K562 (cell line): ENCODE results near the gene MYL12A. TPM values are rescaled to one million over a fixed set of nuclear protein-coding genes. Genes with fewer than 3 reads are reported as not detected.
A peak's percentile ranks its signal among the peaks of the same experiment; 100 is the strongest.

Source experiments
- ATF7 ChIP-seq: fragments of 450-650 bp; IDR thresholded peaks from 2 replicates; pipeline ENCODE4 v1.7.1; 2014; ENCODE audit warnings: mild to moderate bottlenecking, moderate library complexity
- DDX20 ChIP-seq: fragments of 450-650 bp; IDR thresholded peaks from 2 replicates; pipeline ENCODE4 v1.6.1; 2016; ENCODE audit warnings: missing genetic modification characterization, low read depth, mild to moderate bottlenecking, missing compliant biosample characterization, moderate library complexity
- FIP1L1 ChIP-seq: fragments of 200-400 bp; formaldehyde crosslinking; IDR thresholded peaks from 2 replicates; pipeline ENCODE4 v1.6.1; 2018; ENCODE audit warnings: mild to moderate bottlenecking, low read depth, low read length; ENCODE audit not compliant: poor library complexity, severe bottlenecking
- GATA2 ChIP-seq: sonication (generic); formaldehyde crosslinking; IDR thresholded peaks from 2 replicates; pipeline ENCODE4 v1.4.0; 2020; ENCODE audit warnings: mild to moderate bottlenecking, missing genetic modification reagents
- HIVEP1 ChIP-seq: fragments of 250-450 bp; sonication (Bioruptor Pico); IDR thresholded peaks from 2 replicates; pipeline ENCODE4 v1.4.0; 2020; ENCODE audit warnings: mild to moderate bottlenecking
- ILK ChIP-seq: fragments of 450-650 bp; IDR thresholded peaks from 2 replicates; pipeline ENCODE4 v1.6.1; 2016; ENCODE audit warnings: missing genetic modification characterization, low read depth, mild to moderate bottlenecking, missing compliant biosample characterization, moderate library complexity, borderline replicate concordance
- KAT7 ChIP-seq: sonication (generic); formaldehyde crosslinking; IDR thresholded peaks from 2 replicates; pipeline ENCODE4 v1.8.0; 2022; ENCODE audit warnings: missing genetic modification reagents, mild to moderate bottlenecking, borderline replicate concordance
- MTA2 ChIP-seq: fragments of 450-650 bp; IDR thresholded peaks from 2 replicates; pipeline ENCODE4 v1.6.1; 2016; ENCODE audit warnings: low read depth
- PHB2 ChIP-seq: fragments of 450-650 bp; IDR thresholded peaks from 2 replicates; pipeline ENCODE4 v1.6.1; 2017; ENCODE audit warnings: low read depth
- PKNOX1 ChIP-seq: fragments of 450-650 bp; IDR thresholded peaks from 2 replicates; pipeline ENCODE4 v1.6.1; 2016
- REST ChIP-seq, 2 experiments: fragments of 450-650 bp; formaldehyde crosslinking in 1 of 2; IDR thresholded peaks; 2 replicates each; pipeline versions ENCODE4 v1.4.0 to v1.6.1; 2014 to 2020; ENCODE audit warnings: mild to moderate bottlenecking in 2 of 2, borderline replicate concordance in 1 of 2, low read depth in 1 of 2
- RHOXF2B ChIP-seq: fragments of 250-450 bp; sonication (Bioruptor Pico); conservative IDR thresholded peaks from 2 replicates; pipeline ENCODE4 v1.5.1; 2021
- TRIM25 ChIP-seq: fragments of 450-650 bp; IDR thresholded peaks from 2 replicates; pipeline ENCODE4 v1.7.0; 2016; ENCODE audit warnings: borderline replicate concordance
- XRCC4 ChIP-seq: IDR thresholded peaks from one replicate; pipeline ENCODE4 v1.6.1; 2011; ENCODE audit not compliant: insufficient read depth, insufficient read length; ENCODE audit errors: extremely low read depth
- ZFPM2 ChIP-seq: fragments of 250-450 bp; sonication (Bioruptor Pico); IDR thresholded peaks from 2 replicates; pipeline ENCODE4 v1.5.1; 2022; ENCODE audit warnings: mild to moderate bottlenecking
- ZNF134 ChIP-seq: fragments of 250-450 bp; sonication (Bioruptor Pico); conservative IDR thresholded peaks from 2 replicates; pipeline ENCODE4 v1.4.0; 2020
- ZNF263 ChIP-seq: sonication (generic); formaldehyde crosslinking; IDR thresholded peaks from 2 replicates; pipeline ENCODE4 v1.8.0; 2022; ENCODE audit warnings: mild to moderate bottlenecking, missing genetic modification reagents, borderline replicate concordance
- polyA plus RNA-seq, 8 experiments: library from polyadenylated mRNA; depleted of rRNA in 4 of 8; stranded (reverse) in 5 of 8; unstranded in 3 of 8; fragments of >200 nt; fragmentation: Nextera tagmentation in 2 of 8; fragmentation: Illumina TruSeq in 1 of 8; extraction: Ambion mirVana in 2 of 8; extraction: Trizol in 1 of 8; gene quantifications; 2 replicates each; pipeline versions ENCODE4 v1.2.1 to v1.2.3, GENCODE V29; 2011 to 2014; ENCODE audit warnings: inconsistent platforms in 1 of 8, missing spikeins in 1 of 8
- total RNA-seq, 7 experiments: library from RNA; depleted of rRNA in 6 of 7; stranded (reverse); fragments of >200 nt in 6 of 7; fragmentation: Illumina TruSeq in 2 of 7; extraction: Trizol in 2 of 7; gene quantifications; 2 replicates each; pipeline versions ENCODE4 v1.2.1 to v1.2.3, GENCODE V29; 2011 to 2021; ENCODE audit warnings: low replicate concordance in 1 of 7

MYL12A gene
- total and polyA plus RNA-seq, 9 of the 15 experiments (the other 6 are each of a cell fraction or from before 2014, with no cell fraction given) = 308 to 1,031 (median 559) TPM

- TF ChIP-seq ILK (tag) = no peak
- TF ChIP-seq HIVEP1 (CRISPR knock-in tag) = no peak
- TF ChIP-seq PKNOX1 = peak; percentile 58; the same call in 1 of the 2 replicates
- no peak for TF ChIP-seq TRIM25
- no peak for TF ChIP-seq PHB2
- no peak for TF ChIP-seq KAT7
- no peak for TF ChIP-seq ZNF134 (CRISPR knock-in tag)
- no peak for TF ChIP-seq REST (IDR thresholded peaks at IDR 0.05; ENCODE audit: borderline replicate concordance)
- no peak for TF ChIP-seq REST (CRISPR knock-in tag; IDR thresholded peaks at IDR 0.05; ENCODE audit: low read depth)
- no peak for TF ChIP-seq DDX20 (tag)
- no peak for TF ChIP-seq GATA2
- TF ChIP-seq MTA2 = no peak
- no peak for TF ChIP-seq ZFPM2 (CRISPR knock-in tag)
- TF ChIP-seq FIP1L1 = no peak
- no peak for TF ChIP-seq XRCC4
- no peak for TF ChIP-seq RHOXF2B (CRISPR knock-in tag)
- TF ChIP-seq ZNF263 (CRISPR knock-in tag) = peak; percentile 30; the same call in 1 of the 2 replicates
- peak; percentile 74; the same call in 1 of the 2 replicates for TF ChIP-seq ATF7
Observed at GRCh38 chr18:3297025-3297984, 49.7 kb downstream of the MYL12A start (continued).
